Lower leg skin (tissue), 4 donors: ENCODE results near the gene CYTH2. TPM values are rescaled to one million over a fixed set of nuclear protein-coding genes. Genes with fewer than 3 reads are reported as not detected.

ENCODE experiments used
- DNase-seq, 2 donors: peaks; one replicate each; pipeline ENCODE4 v3.0.0-alpha.2; 2019; ENCODE audit warnings: low spot score in 2 of 2
- H3K4me3 ChIP-seq: fragments of 200-600 bp; sonication (generic); 2 replicates; pipeline ENCODE4 v1.5.1; 2017; ENCODE audit warnings: mild to moderate bottlenecking, low read depth; ENCODE audit not compliant: poor library complexity, severe bottlenecking
- POLR2A ChIP-seq, 2 donors: fragments of 450-650 bp; IDR thresholded peaks; one replicate each; pipeline ENCODE4 v1.6.1; 2016 to 2017; ENCODE audit warnings: antibody characterized with exemption in 2 of 2, mild to moderate bottlenecking in 1 of 2, moderate library complexity in 1 of 2
- WGBS, 2 donors: methylation state at CpG; one replicate each; pipeline ENCODE4 v1.1.5; 2018; 5-methylcytosine and 5-hydroxymethylcytosine counted together
- intact Hi-C: fragments of 100-400 bp; cut with DNase I; formaldehyde crosslinking; loops from one replicate; pipeline ENCODE4 v1.15.0; 2023; ENCODE audit warnings: low total_unique reads
- total RNA-seq, 4 donors: library from RNA; depleted of rRNA; stranded (reverse); fragments of >200 nt; gene quantifications; one replicate each; pipeline ENCODE4 v1.1.0, GENCODE V29; 2016
- TF ChIP-seq, protein P1 (sequence below), 3 donors: fragments of 450-650 bp; IDR thresholded peaks; one replicate each; pipeline ENCODE4 v1.5.1; 2016; ENCODE audit warnings: antibody characterized with exemption in 3 of 3, mild to moderate bottlenecking in 3 of 3, moderate library complexity in 2 of 3

CYTH2 gene
- total RNA-seq, 4 donors from 2014 or later = 67.7 to 162 (median 78.2) TPM

DNA sequence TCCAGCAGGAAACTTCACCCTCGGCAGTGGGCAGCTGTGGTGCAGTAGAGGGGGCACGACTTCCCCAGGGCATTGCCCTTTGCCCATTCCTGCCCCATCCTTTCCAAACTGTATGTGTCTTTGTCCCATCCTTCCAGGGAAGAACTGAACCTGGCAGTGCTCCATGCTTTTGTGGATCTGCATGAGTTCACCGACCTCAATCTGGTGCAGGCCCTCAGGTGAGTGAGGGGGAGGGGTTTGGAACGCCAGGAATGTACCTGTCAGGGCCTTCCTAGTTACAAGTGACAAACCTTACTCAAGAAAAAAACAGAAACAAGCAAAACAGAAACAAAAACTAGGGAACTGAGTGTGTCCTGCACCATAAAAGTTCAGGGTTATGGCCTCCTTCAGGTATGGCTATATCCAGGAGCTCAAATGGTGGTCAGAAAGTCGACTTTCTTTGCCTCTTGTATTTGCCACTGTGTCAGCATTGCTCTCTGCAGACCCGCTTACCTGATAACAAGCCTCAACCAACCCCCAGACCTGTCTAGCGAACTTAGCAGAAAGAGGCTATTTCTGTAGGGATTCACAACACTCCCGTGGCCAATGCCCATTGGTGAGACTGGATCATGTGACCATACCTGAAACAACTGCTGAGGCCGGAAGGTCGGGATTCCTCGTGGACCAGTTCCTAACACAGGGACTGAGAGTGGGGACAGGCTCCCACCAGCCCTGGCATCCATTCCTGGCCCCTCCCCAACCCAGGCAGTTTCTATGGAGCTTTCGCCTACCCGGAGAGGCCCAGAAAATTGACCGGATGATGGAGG, 4.2 kb downstream of the CYTH2 start:
- 70 to 82% methylated on average over 14 of the region's 14 CpGs for WGBS, 2 donors
- DNase-seq = no peak
- intact Hi-C loops = no loop called here
- TF ChIP-seq, protein P1, sequence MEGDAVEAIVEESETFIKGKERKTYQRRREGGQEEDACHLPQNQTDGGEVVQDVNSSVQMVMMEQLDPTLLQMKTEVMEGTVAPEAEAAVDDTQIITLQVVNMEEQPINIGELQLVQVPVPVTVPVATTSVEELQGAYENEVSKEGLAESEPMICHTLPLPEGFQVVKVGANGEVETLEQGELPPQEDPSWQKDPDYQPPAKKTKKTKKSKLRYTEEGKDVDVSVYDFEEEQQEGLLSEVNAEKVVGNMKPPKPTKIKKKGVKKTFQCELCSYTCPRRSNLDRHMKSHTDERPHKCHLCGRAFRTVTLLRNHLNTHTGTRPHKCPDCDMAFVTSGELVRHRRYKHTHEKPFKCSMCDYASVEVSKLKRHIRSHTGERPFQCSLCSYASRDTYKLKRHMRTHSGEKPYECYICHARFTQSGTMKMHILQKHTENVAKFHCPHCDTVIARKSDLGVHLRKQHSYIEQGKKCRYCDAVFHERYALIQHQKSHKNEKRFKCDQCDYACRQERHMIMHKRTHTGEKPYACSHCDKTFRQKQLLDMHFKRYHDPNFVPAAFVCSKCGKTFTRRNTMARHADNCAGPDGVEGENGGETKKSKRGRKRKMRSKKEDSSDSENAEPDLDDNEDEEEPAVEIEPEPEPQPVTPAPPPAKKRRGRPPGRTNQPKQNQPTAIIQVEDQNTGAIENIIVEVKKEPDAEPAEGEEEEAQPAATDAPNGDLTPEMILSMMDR (IDR thresholded peaks at IDR 0.05) = no peak
- TF ChIP-seq POLR2A (IDR thresholded peaks at IDR 0.05) = no peak
- no peak overlapping the region for H3K4me3 ChIP-seq

DNA sequence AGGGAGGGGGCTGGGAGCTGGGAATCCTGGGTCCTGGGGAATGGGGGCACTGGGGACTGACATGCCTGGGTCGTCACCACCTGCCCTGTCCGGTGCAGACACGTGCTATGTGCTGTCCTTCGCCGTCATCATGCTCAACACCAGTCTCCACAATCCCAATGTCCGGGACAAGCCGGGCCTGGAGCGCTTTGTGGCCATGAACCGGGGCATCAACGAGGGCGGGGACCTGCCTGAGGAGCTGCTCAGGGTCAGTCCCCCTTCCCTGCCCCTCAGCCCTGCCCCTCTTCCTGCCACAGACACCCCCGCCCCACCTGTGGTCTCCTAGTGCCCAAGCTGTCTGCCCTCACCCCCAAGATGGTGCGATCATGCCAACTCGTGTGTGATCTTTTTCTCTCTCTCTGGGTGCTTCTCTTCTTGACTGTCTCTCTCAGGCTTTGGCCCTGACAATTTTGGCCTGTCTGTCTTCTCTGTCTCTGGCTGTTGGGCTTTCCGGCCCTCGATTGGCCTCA, 5.0 kb downstream of the CYTH2 start:
- TF ChIP-seq, protein P1 (IDR thresholded peaks at IDR 0.05) = no peak
- no peak for TF ChIP-seq POLR2A (IDR thresholded peaks at IDR 0.05)
- H3K4me3 ChIP-seq = no peak overlapping the region
- DNase-seq = no peak
- intact Hi-C loops = no loop called here
- WGBS, 2 donors = 86 to 90% methylated on average over 11 to 16 of the region's 16 CpGs

DNA sequence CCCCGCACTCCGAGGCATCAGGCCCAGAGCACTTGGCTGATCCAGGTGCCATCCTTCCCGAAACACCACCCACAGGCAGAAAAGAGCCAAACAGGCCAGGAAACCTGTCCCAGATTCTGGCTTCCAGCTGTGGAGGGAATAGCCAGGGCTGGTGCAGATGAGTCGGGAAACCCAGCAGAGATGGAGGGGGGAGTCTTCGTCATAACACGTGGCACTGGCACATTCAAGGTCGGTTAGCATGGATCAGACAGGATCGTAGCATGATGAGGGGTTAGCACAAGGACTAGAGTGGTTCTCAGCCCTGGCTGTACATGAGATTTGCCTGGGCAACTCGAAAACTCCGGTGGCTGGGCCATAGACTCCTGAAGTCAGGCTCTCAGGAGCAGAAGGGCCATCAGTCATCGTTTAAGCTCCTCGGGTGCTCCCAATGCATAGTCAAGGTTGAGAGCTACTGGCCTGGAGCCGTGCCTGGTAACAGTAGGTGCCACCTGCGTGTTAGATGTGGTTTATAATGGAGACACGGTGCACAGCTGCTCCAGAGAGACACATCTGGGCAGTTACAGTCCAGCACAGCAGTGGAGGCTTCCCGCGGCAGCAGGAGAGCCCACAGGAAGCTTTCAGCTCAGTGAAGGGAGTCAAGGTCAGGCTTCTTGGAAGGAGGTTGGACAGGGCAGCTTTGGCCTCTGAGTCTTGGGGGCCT, 6.3 kb downstream of the CYTH2 start:
- intact Hi-C loops = no loop called here
- 79 to 82% methylated on average over 16 to 17 of the region's 17 CpGs for WGBS, 2 donors
- TF ChIP-seq POLR2A (IDR thresholded peaks at IDR 0.05) = no peak
- TF ChIP-seq, protein P1 (IDR thresholded peaks at IDR 0.05) = no peak
- no peak overlapping the region for H3K4me3 ChIP-seq
- no peak for DNase-seq

DNA sequence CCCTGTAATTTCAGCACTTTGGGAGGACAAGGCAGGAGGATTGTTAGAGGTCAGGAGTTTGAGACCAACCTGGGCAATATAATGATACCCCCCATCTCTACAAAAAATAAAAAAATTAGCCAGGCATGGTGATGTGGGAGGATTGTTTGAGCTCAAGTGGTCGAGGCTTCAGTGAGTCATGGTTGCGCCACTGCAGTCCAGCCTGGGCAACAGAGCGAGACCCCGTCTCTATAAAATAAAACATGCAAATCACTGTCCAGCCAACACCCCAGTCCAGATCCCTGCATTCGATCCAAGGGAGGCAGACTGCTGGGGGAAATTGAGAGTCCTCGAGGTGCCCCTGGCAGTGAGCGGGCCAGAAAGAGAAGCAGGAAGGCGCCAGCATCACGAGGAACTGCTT, 7.0 kb downstream of the CYTH2 start:
- DNase-seq = no peak
- WGBS, 2 donors = 90 to 92% methylated on average over 9 of the region's 9 CpGs
- no peak for TF ChIP-seq POLR2A (IDR thresholded peaks at IDR 0.05)
- TF ChIP-seq, protein P1 (IDR thresholded peaks at IDR 0.05) = no peak
- no peak overlapping the region for H3K4me3 ChIP-seq
- intact Hi-C loops = no loop called here

DNA sequence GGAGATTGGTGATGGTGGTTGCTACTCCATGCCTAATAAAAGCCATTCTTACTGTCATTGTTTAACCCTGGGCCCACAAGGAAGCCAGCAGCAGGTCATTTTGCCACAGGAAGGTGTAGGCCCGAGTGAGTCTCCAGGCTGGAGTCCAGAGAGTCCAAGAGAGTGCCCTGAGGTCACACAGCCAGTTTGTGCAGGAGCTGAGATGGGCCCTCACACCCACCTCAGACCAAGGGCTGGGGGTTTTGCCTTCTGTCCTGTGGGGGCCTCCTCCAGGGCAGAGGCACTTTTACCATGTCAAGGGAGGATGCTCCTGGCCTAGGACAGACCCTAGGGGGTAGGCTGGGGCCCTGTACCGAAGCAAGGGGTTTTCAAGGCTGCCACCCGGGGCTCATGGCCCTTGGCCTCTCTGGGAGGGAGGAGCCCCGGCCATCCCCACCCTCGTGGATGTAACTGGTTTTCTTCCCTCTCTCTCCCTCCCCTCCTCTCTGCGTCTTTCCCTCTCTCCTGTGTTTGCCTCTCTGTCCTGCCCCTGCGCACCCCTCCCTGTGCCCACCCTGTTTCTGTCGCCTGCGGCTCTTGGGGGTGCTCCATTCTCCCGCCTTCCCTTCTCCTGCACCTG, 8.0 kb downstream of the CYTH2 start:
- TF ChIP-seq POLR2A (IDR thresholded peaks at IDR 0.05) = no peak
- TF ChIP-seq, protein P1 (IDR thresholded peaks at IDR 0.05) = no peak
- WGBS, 2 donors = 72 to 77% methylated on average over 10 of the region's 10 CpGs
- intact Hi-C loops = no loop called here
- DNase-seq = no peak
- H3K4me3 ChIP-seq = no peak overlapping the region
